ENCODE results near the gene FCRL2.

DNA sequence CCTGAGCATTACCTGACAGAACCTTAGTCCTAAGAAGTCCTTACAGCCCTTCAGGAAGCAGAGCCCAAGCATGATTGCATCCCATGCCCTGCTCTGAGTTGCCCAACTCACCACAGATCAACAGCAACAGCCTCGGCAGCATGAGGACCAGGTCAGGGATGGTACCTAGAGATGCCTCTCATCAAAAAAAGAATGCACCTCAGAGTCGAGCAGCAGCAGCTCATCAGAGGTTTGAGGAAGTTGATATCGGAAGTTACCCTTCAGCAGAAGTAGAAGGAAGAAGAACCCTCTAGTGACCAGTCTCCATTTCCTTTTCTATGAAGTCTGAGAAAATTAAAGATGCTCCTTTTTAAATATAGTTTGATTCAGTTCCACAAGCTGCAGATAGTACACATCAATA, 43.0 kb upstream of the FCRL2 start, which contains the start of gene FCRL1:
- TF ChIP-seq, protein P1, sequence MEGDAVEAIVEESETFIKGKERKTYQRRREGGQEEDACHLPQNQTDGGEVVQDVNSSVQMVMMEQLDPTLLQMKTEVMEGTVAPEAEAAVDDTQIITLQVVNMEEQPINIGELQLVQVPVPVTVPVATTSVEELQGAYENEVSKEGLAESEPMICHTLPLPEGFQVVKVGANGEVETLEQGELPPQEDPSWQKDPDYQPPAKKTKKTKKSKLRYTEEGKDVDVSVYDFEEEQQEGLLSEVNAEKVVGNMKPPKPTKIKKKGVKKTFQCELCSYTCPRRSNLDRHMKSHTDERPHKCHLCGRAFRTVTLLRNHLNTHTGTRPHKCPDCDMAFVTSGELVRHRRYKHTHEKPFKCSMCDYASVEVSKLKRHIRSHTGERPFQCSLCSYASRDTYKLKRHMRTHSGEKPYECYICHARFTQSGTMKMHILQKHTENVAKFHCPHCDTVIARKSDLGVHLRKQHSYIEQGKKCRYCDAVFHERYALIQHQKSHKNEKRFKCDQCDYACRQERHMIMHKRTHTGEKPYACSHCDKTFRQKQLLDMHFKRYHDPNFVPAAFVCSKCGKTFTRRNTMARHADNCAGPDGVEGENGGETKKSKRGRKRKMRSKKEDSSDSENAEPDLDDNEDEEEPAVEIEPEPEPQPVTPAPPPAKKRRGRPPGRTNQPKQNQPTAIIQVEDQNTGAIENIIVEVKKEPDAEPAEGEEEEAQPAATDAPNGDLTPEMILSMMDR (IDR thresholded peaks at IDR 0.05): no peak
- TF ChIP-seq POLR2A (IDR thresholded peaks at IDR 0.05): no peak
